ENCODE results near the gene SBF2. TPM values are rescaled to one million over a fixed set of nuclear protein-coding genes. Genes with fewer than 3 reads are reported as not detected.

SBF2 gene
- total RNA-seq, 5 donors from 2014 or later (not counting 1 experiment from before 2014, with no cell fraction given) = 9.5 to 23.5 (median 13.0) TPM

DNA sequence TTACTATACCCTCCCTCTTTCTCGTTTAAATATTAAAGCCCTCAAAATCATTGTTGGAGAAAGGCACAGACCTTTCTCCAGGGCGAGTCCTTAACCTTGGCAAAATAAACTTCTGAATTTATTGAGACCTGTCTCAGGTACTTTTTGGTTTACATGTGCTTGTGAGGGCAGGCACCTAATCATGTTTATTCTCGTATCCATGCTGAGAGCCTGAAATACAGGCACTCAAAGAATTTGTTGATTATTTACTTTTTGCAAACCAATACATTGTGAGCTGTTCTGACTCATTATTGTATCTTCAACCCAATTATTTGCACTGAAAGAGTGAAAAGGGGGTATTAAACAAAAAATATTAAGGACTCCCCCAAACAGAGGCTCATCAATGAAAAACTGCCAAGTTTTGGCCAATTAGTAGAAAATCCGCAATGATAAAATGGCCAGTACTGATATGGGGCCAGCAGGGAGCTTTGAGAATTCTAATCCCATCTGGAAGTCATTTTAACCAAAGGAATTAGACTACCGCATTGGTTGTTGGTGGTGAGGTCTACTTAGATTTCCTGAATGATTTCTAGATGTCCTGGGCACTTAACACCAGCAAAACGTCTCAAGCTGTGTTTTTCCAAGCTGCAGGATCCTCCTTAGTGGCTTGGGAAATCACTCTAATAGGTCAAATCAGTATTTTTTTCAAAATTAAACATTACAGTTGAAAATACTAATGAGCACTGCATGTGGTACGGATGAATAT, 472.8 kb downstream of the SBF2 start:
- 79% methylated on average over 2 of the region's 7 CpGs for WGBS (ENCODE audit: insufficient coverage)
- Histone ChIP-seq H3K9me3 (no peaks in the 10 kb centered on the region), H3K27me3 (replicated peaks in 1 of 2; ENCODE audit: control insufficient read depth in 2 of 2, extremely low read depth in 1 of 2, insufficient read depth in 2 of 2, low read length in 1 of 2) (no peaks in the 10 kb centered on the region), H3K36me3 (ENCODE audit: control insufficient read depth in 2 of 2, extremely low read depth in 1 of 2, insufficient read depth in 1 of 2, low read length in 1 of 2) (no peaks in the 10 kb centered on the region), H3K4me1 (ENCODE audit: control insufficient read depth in 1 of 2, extremely low read depth in 1 of 2, insufficient read depth in 2 of 2, low read length in 2 of 2) (no peaks in the 10 kb centered on the region), H3K4me3 (ENCODE audit: control insufficient read depth in 1 of 2, extremely low read depth in 1 of 2, low read length in 1 of 2) (no peak overlapping the region), H3K27ac (ENCODE audit: low read length) (no peak overlapping the region)
- Mint-ChIP-seq H3K4me1 (no peaks in the 10 kb centered on the region), H3K27ac (no peak overlapping the region), H3K9me3 (no peaks in the 10 kb centered on the region), H3K36me3 (peaks cover 4% of the 10 kb centered on the region), H3K27me3 (no peaks in the 10 kb centered on the region), H3K4me3 (no peak overlapping the region)
- ChIA-PET CTCF (no interaction called here), POLR2A (no interaction called here)
- DNase-seq (no peak), ATAC-seq (replicated peaks in 1 of 4) (no peak)

DNA sequence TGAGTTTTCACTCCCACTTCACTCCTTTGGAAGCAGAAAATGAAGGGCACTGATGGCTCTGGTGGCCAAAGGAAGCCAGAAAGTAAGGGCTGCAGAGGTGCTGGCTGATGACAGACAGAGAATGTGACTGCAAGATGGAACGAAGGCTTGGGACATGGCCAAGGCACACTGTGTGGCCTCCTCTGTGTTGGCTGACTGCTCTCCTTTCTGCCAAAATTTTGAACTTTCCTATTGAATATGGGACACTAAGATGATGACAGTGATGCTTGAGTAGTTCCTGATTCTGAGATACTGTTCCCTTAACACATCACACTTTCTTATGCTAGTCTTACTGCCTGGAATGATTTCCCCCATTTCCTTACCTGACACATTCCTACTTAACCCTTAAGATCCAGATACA, 473.8 kb downstream of the SBF2 start:
- POLR2A ChIA-PET = interaction anchor here in 1 of 2 donors (0.5 kb wide), 1 partner anchor 60 kb away, joined by 7 read pairs; no protein-coding TSS in a partner anchor
- H3K4me1 Mint-ChIP-seq = no peaks in the 10 kb centered on the region
- 50% methylated on average over 1 of the region's 1 CpG for WGBS (ENCODE audit: insufficient coverage)

DNA sequence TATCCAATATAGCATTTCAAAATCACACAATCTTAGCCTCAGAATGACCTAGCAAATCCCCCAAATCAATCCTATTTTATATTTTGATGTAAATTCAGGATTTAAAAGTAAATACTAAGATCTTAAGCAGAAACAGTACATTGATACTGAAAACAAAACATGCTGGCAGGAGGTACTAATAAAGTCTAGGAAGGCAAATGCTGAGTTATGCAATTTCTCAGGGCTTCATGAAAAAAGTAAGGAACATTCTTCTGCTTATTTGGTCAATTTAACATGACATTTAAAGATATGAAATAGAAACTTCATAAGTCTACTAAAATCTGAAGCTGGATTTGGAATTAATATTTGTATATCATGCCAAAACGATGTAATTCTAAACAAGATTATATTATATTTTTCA, 476.8 kb downstream of the SBF2 start:
- Mint-ChIP-seq H3K4me3 (no peak overlapping the region), H3K27me3 (no peaks in the 10 kb centered on the region), H3K36me3 (peaks cover 4% of the 10 kb centered on the region), H3K4me1 (no peaks in the 10 kb centered on the region), H3K9me3 (no peaks in the 10 kb centered on the region), H3K27ac (no peak overlapping the region)
- H3K4me3 ChIP-seq (ENCODE audit: control insufficient read depth in 1 of 2, extremely low read depth in 1 of 2, low read length in 1 of 2) = no peak overlapping the region
- H3K4me1 ChIP-seq (ENCODE audit: control insufficient read depth in 1 of 2, extremely low read depth in 1 of 2, insufficient read depth in 2 of 2, low read length in 2 of 2) = no peaks in the 10 kb centered on the region
- no peaks in the 10 kb centered on the region for H3K9me3 ChIP-seq
- ChIA-PET POLR2A (interaction anchor here in 1 of 2 donors (0.6 kb wide), 1 partner anchor 1936 kb away, joined by 3 read pairs; no protein-coding TSS in a partner anchor), CTCF (no interaction called here)
- ATAC-seq (replicated peaks in 1 of 4) (no peak), DNase-seq (no peak)
- H3K27ac ChIP-seq (ENCODE audit: low read length) = no peak overlapping the region
- no peaks in the 10 kb centered on the region for H3K36me3 ChIP-seq (ENCODE audit: control insufficient read depth in 2 of 2, extremely low read depth in 1 of 2, insufficient read depth in 1 of 2, low read length in 1 of 2)
- WGBS (ENCODE audit: insufficient coverage) = no CpG with 5 or more reads among the region's 1 CpG
- no peaks in the 10 kb centered on the region for H3K27me3 ChIP-seq (replicated peaks in 1 of 2; ENCODE audit: control insufficient read depth in 2 of 2, extremely low read depth in 1 of 2, insufficient read depth in 2 of 2, low read length in 1 of 2)

More for the DNA sequence above, 473.8 kb downstream of the SBF2 start:
- Mint-ChIP-seq H3K4me3 (no peak overlapping the region), H3K27me3 (no peaks in the 10 kb centered on the region), H3K27ac (no peak overlapping the region), H3K36me3 (no peaks in the 10 kb centered on the region), H3K9me3 (no peaks in the 10 kb centered on the region)
- H3K4me1 ChIP-seq (ENCODE audit: control insufficient read depth in 1 of 2, extremely low read depth in 1 of 2, insufficient read depth in 2 of 2, low read length in 2 of 2) = no peaks in the 10 kb centered on the region
- no peaks in the 10 kb centered on the region for H3K9me3 ChIP-seq
- no peaks in the 10 kb centered on the region for H3K27me3 ChIP-seq (replicated peaks in 1 of 2; ENCODE audit: control insufficient read depth in 2 of 2, extremely low read depth in 1 of 2, insufficient read depth in 2 of 2, low read length in 1 of 2)
- no peaks in the 10 kb centered on the region for H3K36me3 ChIP-seq (ENCODE audit: control insufficient read depth in 2 of 2, extremely low read depth in 1 of 2, insufficient read depth in 1 of 2, low read length in 1 of 2)
- no peak for DNase-seq
- no peak overlapping the region for H3K4me3 ChIP-seq (ENCODE audit: control insufficient read depth in 1 of 2, extremely low read depth in 1 of 2, low read length in 1 of 2)
- ATAC-seq (replicated peaks in 1 of 4) = no peak
- H3K27ac ChIP-seq (ENCODE audit: low read length) = no peak overlapping the region
- CTCF ChIA-PET = interaction anchor here in 1 of 2 donors (0.6 kb wide), 1 partner anchor 515 kb away, joined by 3 read pairs; no protein-coding TSS in a partner anchor

DNA sequence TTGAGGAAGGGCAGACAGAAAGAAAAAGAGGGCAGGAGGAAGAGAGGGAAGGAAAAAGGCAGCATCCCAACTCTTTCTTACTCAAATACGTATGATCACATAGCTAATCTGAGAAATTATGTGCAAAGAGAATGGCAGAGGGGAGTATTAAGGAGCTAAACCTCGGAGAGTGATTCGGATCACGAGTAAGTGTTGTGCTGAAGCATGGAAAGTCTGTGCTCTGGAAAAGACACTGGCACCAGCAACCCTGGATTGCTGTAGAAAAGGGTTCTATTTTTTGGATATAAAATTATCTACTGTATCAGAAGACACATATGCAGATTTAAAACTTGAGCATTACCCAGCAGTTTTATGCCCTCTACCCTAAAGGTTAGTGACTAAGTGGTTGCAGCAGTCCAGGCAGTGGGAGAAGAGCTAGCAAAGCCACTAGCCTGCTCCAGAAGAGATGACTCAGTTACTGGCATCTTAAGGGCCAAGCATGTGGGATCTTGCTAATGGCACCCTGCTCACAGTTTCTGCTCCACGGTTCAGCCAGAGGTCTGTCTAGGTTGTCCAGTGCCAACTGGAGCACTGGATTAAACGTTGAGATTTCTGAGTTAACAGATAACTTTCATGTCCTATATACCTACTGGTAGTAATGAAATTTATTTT, 478.4 kb downstream of the SBF2 start:
- Histone ChIP-seq H3K27ac (ENCODE audit: low read length) (no peak overlapping the region), H3K36me3 (ENCODE audit: control insufficient read depth in 2 of 2, extremely low read depth in 1 of 2, insufficient read depth in 1 of 2, low read length in 1 of 2) (no peaks in the 10 kb centered on the region), H3K4me3 (ENCODE audit: control insufficient read depth in 1 of 2, extremely low read depth in 1 of 2, low read length in 1 of 2) (no peak overlapping the region), H3K4me1 (ENCODE audit: control insufficient read depth in 1 of 2, extremely low read depth in 1 of 2, insufficient read depth in 2 of 2, low read length in 2 of 2) (no peaks in the 10 kb centered on the region), H3K27me3 (replicated peaks in 1 of 2; ENCODE audit: control insufficient read depth in 2 of 2, extremely low read depth in 1 of 2, insufficient read depth in 2 of 2, low read length in 1 of 2) (no peaks in the 10 kb centered on the region), H3K9me3 (no peaks in the 10 kb centered on the region)
- no peak overlapping the region for H3K4me3 Mint-ChIP-seq
- POLR2A ChIA-PET = no interaction called here
- CTCF ChIA-PET = interaction anchor here in 1 of 2 donors (0.6 kb wide), 1 partner anchor 1972 kb away, joined by 3 read pairs; no protein-coding TSS in a partner anchor
- no peaks in the 10 kb centered on the region for H3K9me3 Mint-ChIP-seq
- no peaks in the 10 kb centered on the region for H3K4me1 Mint-ChIP-seq
- no CpG with 5 or more reads among the region's 6 CpGs for WGBS (ENCODE audit: insufficient coverage)
- ATAC-seq (replicated peaks in 1 of 4) = no peak
- peaks cover 20% of the 10 kb centered on the region for H3K36me3 Mint-ChIP-seq
- no peak overlapping the region for H3K27ac Mint-ChIP-seq
- no peak for DNase-seq
- H3K27me3 Mint-ChIP-seq = no peaks in the 10 kb centered on the region

DNA sequence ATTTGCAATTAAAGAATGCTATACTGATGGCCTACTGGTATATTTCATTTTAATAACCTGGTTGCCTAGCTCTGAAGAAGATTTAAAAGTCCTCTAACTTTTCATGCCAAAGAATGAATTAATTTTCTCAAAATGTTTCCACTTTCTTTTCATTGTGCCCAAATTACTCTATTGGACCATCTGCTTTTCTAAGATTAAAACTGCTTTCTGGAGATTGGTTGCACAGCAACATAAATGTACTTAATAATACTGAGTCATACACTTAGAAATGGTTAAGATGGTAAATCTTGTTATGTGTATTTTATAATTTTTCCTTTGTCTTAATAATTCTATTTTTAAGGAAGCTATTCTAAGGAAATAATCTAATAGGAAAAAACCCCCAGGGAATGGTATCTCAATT, 479.9 kb downstream of the SBF2 start:
- Histone ChIP-seq H3K27me3 (replicated peaks in 1 of 2; ENCODE audit: control insufficient read depth in 2 of 2, extremely low read depth in 1 of 2, insufficient read depth in 2 of 2, low read length in 1 of 2) (no peaks in the 10 kb centered on the region), H3K36me3 (ENCODE audit: control insufficient read depth in 2 of 2, extremely low read depth in 1 of 2, insufficient read depth in 1 of 2, low read length in 1 of 2) (no peaks in the 10 kb centered on the region), H3K27ac (ENCODE audit: low read length) (no peak overlapping the region), H3K9me3 (no peaks in the 10 kb centered on the region), H3K4me3 (ENCODE audit: control insufficient read depth in 1 of 2, extremely low read depth in 1 of 2, low read length in 1 of 2) (no peak overlapping the region), H3K4me1 (ENCODE audit: control insufficient read depth in 1 of 2, extremely low read depth in 1 of 2, insufficient read depth in 2 of 2, low read length in 2 of 2) (no peaks in the 10 kb centered on the region)
- DNase-seq (no peak), ATAC-seq (replicated peaks in 1 of 4) (no peak)
- H3K36me3 Mint-ChIP-seq = peaks cover 22% of the 10 kb centered on the region
- H3K27ac Mint-ChIP-seq = no peak overlapping the region
- H3K9me3 Mint-ChIP-seq = no peaks in the 10 kb centered on the region
- H3K27me3 Mint-ChIP-seq = no peaks in the 10 kb centered on the region
- CTCF ChIA-PET = interaction anchor here in 1 of 2 donors (0.9 kb wide), 1 partner anchor 13 kb away, joined by 3 read pairs; no protein-coding TSS in a partner anchor
- H3K4me3 Mint-ChIP-seq = no peak overlapping the region
- no peaks in the 10 kb centered on the region for H3K4me1 Mint-ChIP-seq
- POLR2A ChIA-PET = interaction anchor here in 1 of 2 donors (0.8 kb wide), 1 partner anchor 489 kb away, joined by 3 read pairs; no protein-coding TSS in a partner anchor

DNA sequence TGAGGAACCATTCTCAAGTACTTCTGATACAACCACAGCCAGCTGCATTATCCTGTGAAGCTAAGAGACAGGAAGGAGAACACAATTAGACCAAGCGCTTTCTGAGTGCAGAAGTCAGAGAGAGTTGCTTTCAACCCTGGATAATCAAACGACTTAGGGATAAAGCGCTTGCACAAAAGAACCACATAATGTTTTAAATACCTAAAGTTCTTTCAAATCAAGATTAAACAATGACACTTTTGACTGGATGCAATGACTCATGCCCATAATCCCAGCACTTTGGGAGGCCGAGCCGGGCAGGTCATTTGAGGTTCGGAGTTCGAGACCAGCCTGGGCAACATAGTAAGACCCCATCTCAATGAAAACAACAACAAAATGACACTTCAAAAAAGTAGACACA, 485.1 kb downstream of the SBF2 start:
- Histone ChIP-seq H3K4me1 (ENCODE audit: control insufficient read depth in 1 of 2, extremely low read depth in 1 of 2, insufficient read depth in 2 of 2, low read length in 2 of 2) (no peaks in the 10 kb centered on the region), H3K27me3 (replicated peaks in 1 of 2; ENCODE audit: control insufficient read depth in 2 of 2, extremely low read depth in 1 of 2, insufficient read depth in 2 of 2, low read length in 1 of 2) (no peaks in the 10 kb centered on the region), H3K27ac (ENCODE audit: low read length) (no peak overlapping the region), H3K9me3 (no peaks in the 10 kb centered on the region), H3K36me3 (ENCODE audit: control insufficient read depth in 2 of 2, extremely low read depth in 1 of 2, insufficient read depth in 1 of 2, low read length in 1 of 2) (no peaks in the 10 kb centered on the region), H3K4me3 (ENCODE audit: control insufficient read depth in 1 of 2, extremely low read depth in 1 of 2, low read length in 1 of 2) (no peak overlapping the region)
- H3K27me3 Mint-ChIP-seq = no peaks in the 10 kb centered on the region
- ATAC-seq (replicated peaks in 1 of 4) (no peak), DNase-seq (no peak)
- POLR2A ChIA-PET = interaction anchor here in 1 of 2 donors (0.5 to 0.7 kb wide), 2 partner anchors 31 to 773 kb away, joined by 4 to 8 read pairs; no protein-coding TSS in a partner anchor
- 100% methylated on average over 1 of the region's 7 CpGs for WGBS (ENCODE audit: insufficient coverage)
- H3K4me3 Mint-ChIP-seq = no peak overlapping the region
- peaks cover 60% of the 10 kb centered on the region for H3K36me3 Mint-ChIP-seq
- H3K27ac Mint-ChIP-seq = no peak overlapping the region
- CTCF ChIA-PET = interaction anchor here in 1 of 2 donors (0.7 kb wide), 2 partner anchors 61 to 554 kb away, joined by 3 to 4 read pairs; no protein-coding TSS in a partner anchor
- H3K9me3 Mint-ChIP-seq = no peaks in the 10 kb centered on the region
- H3K4me1 Mint-ChIP-seq = no peaks in the 10 kb centered on the region
